HG03432 (cell line): ENCODE results near the gene RAC2.
A peak's percentile ranks its signal among the peaks of the same experiment; 100 is the strongest.
"Not testable (repeated sequence)": the region's sequence is repeated elsewhere in the genome, so short reads cannot be mapped to it uniquely, and the experiment has no call there.

Source experiments
- ATAC-seq: cut with Tn5 transposase; IDR thresholded peaks from one replicate; pipeline ENCODE4 v1.9.1; 2021; ENCODE audit warnings: mild to moderate bottlenecking, moderate library complexity; ENCODE audit not compliant: unreplicated experiment

The RAC2 gene

GRCh38 chr22:37256075-37256726 lies 12.1 kb upstream of the RAC2 start:
- ATAC-seq = no peak

- no peak for ATAC-seq
Observed at GRCh38 chr22:37255558-37256006, 11.5 kb upstream of the RAC2 start.

- ATAC-seq = no peak
Observed at GRCh38 chr22:37254867-37255233, 10.8 kb upstream of the RAC2 start.

GRCh38 chr22:37254209-37254866 lies 10.3 kb upstream of the RAC2 start:
- no peak for ATAC-seq

- no peak for ATAC-seq
Observed at GRCh38 chr22:37253126-37253660, 9.1 kb upstream of the RAC2 start.

GRCh38 chr22:37251836-37252235 lies 7.8 kb upstream of the RAC2 start:
- ATAC-seq = not testable (repeated sequence)

GRCh38 chr22:37249986-37250385 lies 5.9 kb upstream of the RAC2 start:
- no peak for ATAC-seq

GRCh38 chr22:37248251-37248650 lies 4.2 kb upstream of the RAC2 start:
- ATAC-seq = no peak

- no peak for ATAC-seq
Observed at GRCh38 chr22:37245740-37246139, 1.7 kb upstream of the RAC2 start.

GRCh38 chr22:37244922-37245722 lies 1.1 kb upstream of the RAC2 start:
- ATAC-seq = no peak

- no peak for ATAC-seq
Observed at GRCh38 chr22:37243402-37244113, 511 bp downstream of the RAC2 start.

- peak; percentile 57 for ATAC-seq
Observed at GRCh38 chr22:37242395-37242918, 1.6 kb downstream of the RAC2 start.

- ATAC-seq = no peak
Observed at GRCh38 chr22:37241351-37242142, 2.5 kb downstream of the RAC2 start.

GRCh38 chr22:37240941-37241320 lies 3.1 kb downstream of the RAC2 start:
- no peak for ATAC-seq

GRCh38 chr22:37240240-37240940 lies 3.7 kb downstream of the RAC2 start:
- ATAC-seq = no peak

GRCh38 chr22:37239336-37240239 lies 4.5 kb downstream of the RAC2 start:
- no peak for ATAC-seq

- ATAC-seq = no peak
Observed at GRCh38 chr22:37237371-37238268, 6.4 kb downstream of the RAC2 start.
